RWPE1 (cell line): ENCODE data around the gene USP10.

Experiments
- CTCF ChIA-PET: fragments of 350-600 bp; sonication (Branson Sonifier 250); formaldehyde crosslinking; extraction: SDS; loops from one replicate; lab custom pipeline; 2021; lab: Yijun Ruan, JAX
- POLR2A ChIA-PET: fragments of 400-600 bp; formaldehyde crosslinking; extraction: SDS; loops from one replicate; lab custom pipeline; 2020; ENCODE audit warnings: antibody characterized with exemption; ENCODE audit not compliant: low non-redundant PET; lab: Yijun Ruan, JAX
- DNase-seq: peaks from one replicate; pipeline ENCODE4 v3.0.0; 2012; ENCODE audit warnings: low spot score
- H3K27ac ChIP-seq: fragments of 450-650 bp; 2 replicates; pipeline ENCODE4 v1.5.1; 2017
- CTCF ChIP-seq: fragments of 450-650 bp; conservative IDR thresholded peaks from 2 replicates; pipeline ENCODE4 v1.5.1; 2017; ENCODE audit warnings: low read depth, mild to moderate bottlenecking

USP10 gene

GRCh38 chr16:84825896-84826557 lies 126.2 kb downstream of the USP10 start:
- no peak for DNase-seq
- no peak for TF ChIP-seq CTCF
- H3K27ac ChIP-seq, result no peak overlapping the region
- ChIA-PET CTCF (interaction anchor here (0.7 to 0.8 kb wide), 2 partner anchors 100 to 143 kb away, joined by 3 to 5 read pairs; no protein-coding TSS in a partner anchor), POLR2A (interaction anchor here (0.6 kb wide), 1 partner anchor 637 kb away, joined by 3 read pairs; no protein-coding TSS in a partner anchor)

- ChIA-PET CTCF (no interaction called here), POLR2A (interaction anchor here (0.6 kb wide), 1 partner anchor 638 kb away, joined by 3 read pairs; no protein-coding TSS in a partner anchor)
- H3K27ac ChIP-seq, result no peak overlapping the region
- no peak for DNase-seq
- no peak for TF ChIP-seq CTCF
These were observed 126.8 kb downstream of the USP10 start for GRCh38 chr16:84826558-84826941.

- ChIA-PET CTCF (no interaction called here), POLR2A (no interaction called here)
- no peak for TF ChIP-seq CTCF
- DNase-seq, result no peak
- H3K27ac ChIP-seq, result no peak overlapping the region
These were observed 127.4 kb downstream of the USP10 start for GRCh38 chr16:84827131-84827574.

GRCh38 chr16:84827897-84828296 lies 128.1 kb downstream of the USP10 start:
- DNase-seq, result no peak
- no peak for TF ChIP-seq CTCF
- POLR2A ChIA-PET, result no interaction called here
- H3K27ac ChIP-seq, result no peak overlapping the region
- CTCF ChIA-PET, result no interaction called here

GRCh38 chr16:84828322-84828721 lies 128.5 kb downstream of the USP10 start:
- ChIA-PET CTCF (interaction anchor here (0.6 kb wide), 1 partner anchor 9 kb away, joined by 3 read pairs; no protein-coding TSS in a partner anchor), POLR2A (no interaction called here)
- no peak for DNase-seq
- H3K27ac ChIP-seq, result no peak overlapping the region
- no peak for TF ChIP-seq CTCF
